ENCODE data around the gene YY1.

- TF ChIP-seq CTCF (conservative IDR thresholded peaks at IDR 0.05; ENCODE audit: low read depth, low read length) (no peak), EZH2 (IDR thresholded peaks at IDR 0.05; ENCODE audit: borderline replicate concordance, low read depth, low read length, poor library complexity, severe bottlenecking) (no peak)
Observed at GRCh38 chr14:100202712-100203111, 36.2 kb upstream of the YY1 start.
